ENCODE results near the gene PPP1R14D.

PPP1R14D gene

GRCh38 chr15:40793216-40793989, 35.1 kb downstream of the PPP1R14D start:
- TF ChIP-seq POLR2A (IDR thresholded peaks at IDR 0.05; ENCODE audit: low read depth, low read length): no peak
- DNase-seq (ENCODE audit: insufficient read length, low spot score) (peak; percentile 40), FAIRE-seq (peak; percentile 95)

- DNase-seq (ENCODE audit: insufficient read length, low spot score): no peak
- FAIRE-seq: no peak
- no peak for TF ChIP-seq POLR2A (IDR thresholded peaks at IDR 0.05; ENCODE audit: low read depth, low read length)
Observed at GRCh38 chr15:40792394-40792793, 36.1 kb downstream of the PPP1R14D start.

GRCh38 chr15:40790718-40791117, 37.8 kb downstream of the PPP1R14D start:
- no peak for FAIRE-seq
- no peak for DNase-seq (ENCODE audit: insufficient read length, low spot score)
- TF ChIP-seq POLR2A (IDR thresholded peaks at IDR 0.05; ENCODE audit: low read depth, low read length): no peak

GRCh38 chr15:40789999-40790398, 38.5 kb downstream of the PPP1R14D start:
- TF ChIP-seq POLR2A (IDR thresholded peaks at IDR 0.05; ENCODE audit: low read depth, low read length): no peak

GRCh38 chr15:40789119-40789518, 39.4 kb downstream of the PPP1R14D start:
- DNase-seq (ENCODE audit: insufficient read length, low spot score): no peak
- no peak for TF ChIP-seq POLR2A (IDR thresholded peaks at IDR 0.05; ENCODE audit: low read depth, low read length)

More at GRCh38 chr15:40789999-40790398, 38.5 kb downstream of the PPP1R14D start:
- DNase-seq (ENCODE audit: insufficient read length, low spot score): no peak
- no peak for FAIRE-seq

GRCh38 chr15:40787991-40788390, 40.5 kb downstream of the PPP1R14D start:
- FAIRE-seq (no peak), DNase-seq (ENCODE audit: insufficient read length, low spot score) (no peak)
- no peak for TF ChIP-seq POLR2A (IDR thresholded peaks at IDR 0.05; ENCODE audit: low read depth, low read length)

More at GRCh38 chr15:40789119-40789518, 39.4 kb downstream of the PPP1R14D start:
- no peak for FAIRE-seq

- FAIRE-seq (peak; percentile 89), DNase-seq (ENCODE audit: insufficient read length, low spot score) (no peak)
- TF ChIP-seq POLR2A (IDR thresholded peaks at IDR 0.05; ENCODE audit: low read depth, low read length): no peak
Observed at GRCh38 chr15:40787344-40787841, 41.1 kb downstream of the PPP1R14D start.

- no peak for DNase-seq (ENCODE audit: insufficient read length, low spot score)
- no peak for TF ChIP-seq POLR2A (IDR thresholded peaks at IDR 0.05; ENCODE audit: low read depth, low read length)
- FAIRE-seq: no peak
Observed at GRCh38 chr15:40785814-40786213, 42.7 kb downstream of the PPP1R14D start.

- DNase-seq (ENCODE audit: insufficient read length, low spot score) (no peak), FAIRE-seq (no peak)
- TF ChIP-seq POLR2A (IDR thresholded peaks at IDR 0.05; ENCODE audit: low read depth, low read length): no peak
Observed at GRCh38 chr15:40785164-40785563, 43.3 kb downstream of the PPP1R14D start.

- DNase-seq (ENCODE audit: insufficient read length, low spot score): no peak
- no peak for TF ChIP-seq POLR2A (IDR thresholded peaks at IDR 0.05; ENCODE audit: low read depth, low read length)
- no peak for FAIRE-seq
Observed at GRCh38 chr15:40782609-40783227, 45.8 kb downstream of the PPP1R14D start.

GRCh38 chr15:40776537-40777141, 51.9 kb downstream of the PPP1R14D start:
- DNase-seq (ENCODE audit: insufficient read length, low spot score): peak; percentile 77
- FAIRE-seq: peak; percentile 94
- no peak for TF ChIP-seq POLR2A (IDR thresholded peaks at IDR 0.05; ENCODE audit: low read depth, low read length)

GRCh38 chr15:40775740-40776536, 52.6 kb downstream of the PPP1R14D start:
- FAIRE-seq (no peak), DNase-seq (ENCODE audit: insufficient read length, low spot score) (no peak)
- TF ChIP-seq POLR2A (IDR thresholded peaks at IDR 0.05; ENCODE audit: low read depth, low read length): no peak

- no peak for FAIRE-seq
- TF ChIP-seq POLR2A (IDR thresholded peaks at IDR 0.05; ENCODE audit: low read depth, low read length): no peak
- DNase-seq (ENCODE audit: insufficient read length, low spot score): no peak
Observed at GRCh38 chr15:40775007-40775406, 53.5 kb downstream of the PPP1R14D start.

- DNase-seq (ENCODE audit: insufficient read length, low spot score): no peak
- TF ChIP-seq POLR2A (IDR thresholded peaks at IDR 0.05; ENCODE audit: low read depth, low read length): no peak
- no peak for FAIRE-seq
Observed at GRCh38 chr15:40773902-40774301, 54.6 kb downstream of the PPP1R14D start.

Data from H54 (cell line).